GM12872 (cell line): Measurements from ENCODE around the gene SSTR4.

Source experiments
- TF ChIP-seq, protein P1 (sequence below): IDR thresholded peaks from 3 replicates; pipeline ENCODE4 v1.5.1; 2011; ENCODE audit warnings: low read depth, mild to moderate bottlenecking, low read length, moderate library complexity; ENCODE audit not compliant: insufficient read depth

Gene SSTR4

DNA sequence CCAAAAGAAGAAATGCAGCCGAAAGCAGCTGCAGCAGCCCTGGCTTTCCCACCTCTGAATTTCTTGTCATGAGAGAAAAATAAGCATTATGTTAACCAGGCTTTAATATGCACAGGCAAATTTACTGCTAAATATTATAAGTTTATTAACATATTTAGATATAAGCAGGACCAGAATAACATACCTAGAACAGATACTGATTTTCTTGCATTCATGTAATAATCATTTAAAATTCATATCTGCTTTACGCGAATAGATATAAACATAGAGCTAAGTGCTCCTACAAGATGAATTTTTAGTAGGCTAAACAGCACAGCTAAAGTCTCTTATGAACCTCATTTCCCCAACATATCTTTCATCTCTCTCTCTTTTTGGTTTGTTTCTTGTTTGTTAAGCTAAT, 36.3 kb downstream of the SSTR4 start:
- TF ChIP-seq, protein P1, sequence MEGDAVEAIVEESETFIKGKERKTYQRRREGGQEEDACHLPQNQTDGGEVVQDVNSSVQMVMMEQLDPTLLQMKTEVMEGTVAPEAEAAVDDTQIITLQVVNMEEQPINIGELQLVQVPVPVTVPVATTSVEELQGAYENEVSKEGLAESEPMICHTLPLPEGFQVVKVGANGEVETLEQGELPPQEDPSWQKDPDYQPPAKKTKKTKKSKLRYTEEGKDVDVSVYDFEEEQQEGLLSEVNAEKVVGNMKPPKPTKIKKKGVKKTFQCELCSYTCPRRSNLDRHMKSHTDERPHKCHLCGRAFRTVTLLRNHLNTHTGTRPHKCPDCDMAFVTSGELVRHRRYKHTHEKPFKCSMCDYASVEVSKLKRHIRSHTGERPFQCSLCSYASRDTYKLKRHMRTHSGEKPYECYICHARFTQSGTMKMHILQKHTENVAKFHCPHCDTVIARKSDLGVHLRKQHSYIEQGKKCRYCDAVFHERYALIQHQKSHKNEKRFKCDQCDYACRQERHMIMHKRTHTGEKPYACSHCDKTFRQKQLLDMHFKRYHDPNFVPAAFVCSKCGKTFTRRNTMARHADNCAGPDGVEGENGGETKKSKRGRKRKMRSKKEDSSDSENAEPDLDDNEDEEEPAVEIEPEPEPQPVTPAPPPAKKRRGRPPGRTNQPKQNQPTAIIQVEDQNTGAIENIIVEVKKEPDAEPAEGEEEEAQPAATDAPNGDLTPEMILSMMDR = no peak

DNA sequence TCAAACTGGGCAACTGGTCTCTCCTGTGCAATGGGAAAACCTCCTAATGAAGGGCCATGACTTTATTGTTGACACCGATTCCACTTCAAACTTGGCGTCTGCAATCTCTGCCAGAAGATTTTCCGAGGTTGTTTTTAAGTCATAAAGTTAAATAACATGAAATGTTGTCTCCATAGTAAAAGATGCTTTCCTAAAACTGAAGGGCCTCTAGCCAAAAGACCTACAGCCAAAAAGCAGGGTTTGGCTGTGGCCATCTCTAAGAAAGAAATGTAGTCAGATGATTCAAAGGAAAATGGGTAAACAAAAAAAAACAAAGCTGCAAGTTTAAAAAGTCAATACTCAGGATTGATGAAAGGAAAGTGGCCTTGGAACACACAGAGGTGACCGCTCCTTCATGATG, 36.9 kb downstream of the SSTR4 start:
- TF ChIP-seq, protein P1 = no peak

GRCh38 chr20:23072892-23073586, 37.9 kb downstream of the SSTR4 start:
- TF ChIP-seq, protein P1 = no peak

- TF ChIP-seq, protein P1 = no peak
Observed at GRCh38 chr20:23074052-23074451, 38.9 kb downstream of the SSTR4 start.

- TF ChIP-seq, protein P1 = no peak
Observed at GRCh38 chr20:23077277-23077676, 42.2 kb downstream of the SSTR4 start.

DNA sequence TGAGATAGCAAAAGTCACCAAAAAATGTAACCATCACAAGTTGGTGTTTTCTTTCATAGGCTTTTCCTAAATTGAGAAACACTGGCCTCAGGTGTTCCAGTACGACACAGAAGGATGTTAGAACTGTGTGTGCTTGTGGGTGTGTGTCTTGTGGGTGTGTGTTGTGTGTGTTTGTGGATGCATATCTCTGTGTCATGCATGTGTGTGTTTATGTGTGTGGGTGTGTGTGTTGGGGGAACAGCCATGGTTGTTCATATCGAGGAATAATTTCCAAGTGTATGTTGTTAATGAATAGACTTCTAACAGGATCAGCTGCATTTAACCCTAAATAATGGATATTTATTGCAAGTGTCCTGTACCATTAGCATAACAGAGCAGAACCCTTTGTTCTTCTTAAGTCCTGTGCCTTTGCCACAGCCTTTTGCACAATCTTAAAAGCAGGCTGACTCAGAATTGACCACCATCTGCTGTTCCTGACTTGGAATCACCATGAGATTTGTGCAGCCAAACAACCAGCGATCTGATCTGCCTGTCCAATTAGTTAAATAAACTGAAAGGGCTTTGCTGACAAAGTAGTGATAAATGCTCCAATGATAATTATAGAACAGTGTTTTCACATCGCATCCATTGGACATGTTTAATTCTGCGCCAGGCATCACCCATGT, 43.4 kb downstream of the SSTR4 start:
- TF ChIP-seq, protein P1 = no peak

DNA sequence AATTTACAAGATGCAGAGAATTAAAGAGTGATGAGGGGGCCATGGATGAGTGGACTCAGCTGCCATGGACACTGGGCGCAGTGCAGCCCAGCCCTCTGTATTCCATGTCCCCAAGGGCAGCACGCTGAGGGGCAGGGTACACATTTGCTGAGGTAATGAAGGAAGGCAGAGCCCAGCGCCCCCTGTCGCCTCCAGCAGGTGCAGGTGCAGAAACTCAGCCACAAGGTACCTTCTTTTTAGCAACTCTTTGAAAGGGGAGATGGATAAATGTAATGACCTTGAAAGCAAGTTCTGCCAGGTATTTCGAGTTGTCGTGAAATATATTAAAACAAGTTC, 43.9 kb downstream of the SSTR4 start:
- TF ChIP-seq, protein P1 = peak; percentile 55
